ENCODE results near the gene ALCAM. TPM values are rescaled to one million over a fixed set of nuclear protein-coding genes. Genes with fewer than 3 reads are reported as not detected.

ALCAM gene
- total and polyA plus RNA-seq, 2 donors (not counting 3 experiments of a cell fraction or from before 2014, with no cell fraction given) = 46.3 to 118 TPM

- Histone ChIP-seq H3K27me3 (ENCODE audit: control insufficient read depth in 2 of 2, insufficient read depth in 2 of 2, low read length in 2 of 2) (no peaks in the 10 kb centered on the region), H2AFZ (ENCODE audit: low read depth, low read length) (no peak overlapping the region), H3K4me3 (replicated peaks in 1 of 3; ENCODE audit: insufficient read depth in 1 of 3, low read depth in 1 of 3, low read length in 3 of 3) (no peak overlapping the region), H3K27ac (ENCODE audit: insufficient read depth, low read depth, low read length) (no peak overlapping the region), H3K9me3 (replicated peaks; ENCODE audit: control insufficient read depth, insufficient read depth, low read length) (no peaks in the 10 kb centered on the region), H4K20me1 (replicated peaks; ENCODE audit: control insufficient read depth, extremely low read depth, insufficient read depth, low read length) (no peaks in the 10 kb centered on the region), H3K36me3 (ENCODE audit: control insufficient read depth in 2 of 2, extremely low read depth in 1 of 2, insufficient read depth in 2 of 2, low read length in 2 of 2) (no peaks in the 10 kb centered on the region), H3K9me1 (replicated peaks; ENCODE audit: control insufficient read depth, extremely low read depth, insufficient read depth, low read length) (no peaks in the 10 kb centered on the region), H3K79me2 (ENCODE audit: control insufficient read depth, insufficient read depth, low read length) (no peaks in the 10 kb centered on the region), H3K4me1 (ENCODE audit: control insufficient read depth, extremely low read depth, insufficient read depth, low read length) (peaks cover 3% of the 10 kb centered on the region), H3K4me2 (ENCODE audit: insufficient read depth, low read length) (no peak overlapping the region), H3K9ac (replicated peaks; ENCODE audit: extremely low read depth, insufficient read depth, low read length) (no peak overlapping the region)
- TF ChIP-seq GATA2 (IDR thresholded peaks at IDR 0.05; ENCODE audit: insufficient read depth, insufficient read length, low read depth, low read length) (no peak), POLR2A (IDR thresholded peaks at IDR 0.05; ENCODE audit: low read depth, low read length) (no peak), MYC (IDR thresholded peaks at IDR 0.05; ENCODE audit: low read depth, low read length) (no peak), JUN (IDR thresholded peaks at IDR 0.05; ENCODE audit: borderline replicate concordance, insufficient read depth, insufficient read length, low read depth) (no peak)
- DNase-seq (ENCODE audit: low read depth, low spot score) (no peak), FAIRE-seq (no peak)
- dilution Hi-C loops (cut with MboI; ENCODE audit: extremely low pct_ligation_motif_present, low sequenced_read_pairs) = no loop called here
- ChIA-PET POLR2A (no interaction called here), CTCF (interaction anchor here (1.7 to 3.4 kb wide), 3 partner anchors 10 to 1537 kb away, joined by 5 to 17 read pairs (median 7); no protein-coding TSS in a partner anchor)
- intact Hi-C loops (cut with micrococcal nuclease) = no loop called here
- BruUV-seq (replicated peaks) = no TSS peak
These were observed 160.8 kb downstream of the ALCAM start for GRCh38 chr3:105527535-105527934.

GRCh38 chr3:105527949-105528348, 161.2 kb downstream of the ALCAM start:
- intact Hi-C loops (cut with micrococcal nuclease) (no loop called here), dilution Hi-C loops (cut with MboI; ENCODE audit: extremely low pct_ligation_motif_present, low sequenced_read_pairs) (no loop called here)
- Histone ChIP-seq H3K9ac (replicated peaks; ENCODE audit: extremely low read depth, insufficient read depth, low read length) (no peak overlapping the region), H4K20me1 (replicated peaks; ENCODE audit: control insufficient read depth, extremely low read depth, insufficient read depth, low read length) (no peaks in the 10 kb centered on the region), H3K4me3 (replicated peaks in 1 of 3; ENCODE audit: insufficient read depth in 1 of 3, low read depth in 1 of 3, low read length in 3 of 3) (no peak overlapping the region), H3K9me1 (replicated peaks; ENCODE audit: control insufficient read depth, extremely low read depth, insufficient read depth, low read length) (no peaks in the 10 kb centered on the region), H3K4me1 (ENCODE audit: control insufficient read depth, extremely low read depth, insufficient read depth, low read length) (peaks cover 3% of the 10 kb centered on the region), H3K79me2 (ENCODE audit: control insufficient read depth, insufficient read depth, low read length) (no peaks in the 10 kb centered on the region), H2AFZ (ENCODE audit: low read depth, low read length) (no peak overlapping the region), H3K9me3 (replicated peaks; ENCODE audit: control insufficient read depth, insufficient read depth, low read length) (no peaks in the 10 kb centered on the region), H3K27ac (ENCODE audit: insufficient read depth, low read depth, low read length) (no peak overlapping the region), H3K4me2 (ENCODE audit: insufficient read depth, low read length) (no peak overlapping the region), H3K36me3 (ENCODE audit: control insufficient read depth in 2 of 2, extremely low read depth in 1 of 2, insufficient read depth in 2 of 2, low read length in 2 of 2) (no peaks in the 10 kb centered on the region), H3K27me3 (ENCODE audit: control insufficient read depth in 2 of 2, insufficient read depth in 2 of 2, low read length in 2 of 2) (no peaks in the 10 kb centered on the region)
- DNase-seq (ENCODE audit: low read depth, low spot score) (no peak), FAIRE-seq (no peak)
- ChIA-PET POLR2A (no interaction called here), CTCF (interaction anchor here (0.8 to 3.4 kb wide), 4 partner anchors 9 to 1082 kb away, joined by 3 to 17 read pairs (median 6); partner anchors contain the start of gene ALCAM)
- TF ChIP-seq MYC (IDR thresholded peaks at IDR 0.05; ENCODE audit: low read depth, low read length) = no peak
- no peak for TF ChIP-seq FOS (IDR thresholded peaks at IDR 0.05; ENCODE audit: borderline replicate concordance, insufficient read depth, low read length)
- TF ChIP-seq, protein P1, sequence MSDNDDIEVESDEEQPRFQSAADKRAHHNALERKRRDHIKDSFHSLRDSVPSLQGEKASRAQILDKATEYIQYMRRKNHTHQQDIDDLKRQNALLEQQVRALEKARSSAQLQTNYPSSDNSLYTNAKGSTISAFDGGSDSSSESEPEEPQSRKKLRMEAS (IDR thresholded peaks at IDR 0.05; ENCODE audit: insufficient read depth, insufficient read length) = no peak
- TF ChIP-seq CTCF (IDR thresholded peaks at IDR 0.05; ENCODE audit: extremely low read depth in 1 of 2, insufficient read depth in 1 of 2, low read depth in 1 of 2, low read length in 2 of 2) = no peak
- no peak for TF ChIP-seq POLR2A (IDR thresholded peaks at IDR 0.05; ENCODE audit: low read depth, low read length)
- TF ChIP-seq JUN (IDR thresholded peaks at IDR 0.05; ENCODE audit: borderline replicate concordance, insufficient read depth, insufficient read length, low read depth) = no peak
- TF ChIP-seq POLR2AphosphoS5 (IDR thresholded peaks at IDR 0.05; ENCODE audit: insufficient read depth, low read depth, low read length) = no peak
- no peak for TF ChIP-seq EZH2 (IDR thresholded peaks at IDR 0.05; ENCODE audit: borderline replicate concordance, low read depth, low read length, severe bottlenecking)
- no peak for TF ChIP-seq GATA2 (IDR thresholded peaks at IDR 0.05; ENCODE audit: insufficient read depth, insufficient read length, low read depth, low read length)
- no TSS peak for BruUV-seq (replicated peaks)
